Liver (tissue), 9 donors: ENCODE results near the gene MEF2D. TPM values are rescaled to one million over a fixed set of nuclear protein-coding genes. Genes with fewer than 3 reads are reported as not detected.

Experiments used
- DNase-seq: peaks from one replicate; pipeline ENCODE4 v3.0.0-alpha.2; 2017; ENCODE audit warnings: low spot score
- H3K27ac ChIP-seq, 2 donors: one replicate each; pipeline ENCODE4 v1.7.0; 2013; ENCODE audit warnings: inconsistent platforms in 2 of 2, low read length in 2 of 2, control low read depth in 1 of 2, low read depth in 1 of 2, mild to moderate bottlenecking in 1 of 2
- H3K27me3 ChIP-seq, 4 donors: one replicate each; pipeline versions ENCODE4 v1.6.1 to v1.7.0; 2013; ENCODE audit warnings: low read length in 3 of 4, inconsistent platforms in 1 of 4, mild to moderate bottlenecking in 1 of 4, moderate library complexity in 1 of 4; ENCODE audit not compliant: control insufficient read depth in 4 of 4, insufficient read depth in 4 of 4
- H3K36me3 ChIP-seq, 4 donors: one replicate each; pipeline versions ENCODE4 v1.6.1 to v1.7.0; 2013; ENCODE audit warnings: low read length in 3 of 4, mild to moderate bottlenecking in 3 of 4, low read depth in 1 of 4, moderate library complexity in 1 of 4; ENCODE audit not compliant: control insufficient read depth in 4 of 4, insufficient read depth in 3 of 4
- H3K4me1 ChIP-seq, 4 donors: one replicate each; pipeline versions ENCODE4 v1.6.1 to v1.7.0; 2013; ENCODE audit warnings: low read length in 3 of 4, mild to moderate bottlenecking in 3 of 4, moderate library complexity in 1 of 4; ENCODE audit not compliant: control insufficient read depth in 4 of 4, insufficient read depth in 4 of 4
- H3K4me3 ChIP-seq, 3 donors: one replicate each; pipeline versions ENCODE4 v1.6.1 to v1.7.0; 2013; ENCODE audit warnings: low read length in 3 of 3, control low read depth in 1 of 3, low read depth in 1 of 3, mild to moderate bottlenecking in 1 of 3
- H3K9ac ChIP-seq, 2 donors: one replicate each; pipeline ENCODE4 v1.7.0; 2013; ENCODE audit warnings: low read length in 2 of 2, mild to moderate bottlenecking in 2 of 2, moderate library complexity in 2 of 2, control low read depth in 1 of 2, low read depth in 1 of 2
- H3K9me3 ChIP-seq, 4 donors: one replicate each; pipeline versions ENCODE4 v1.6.1 to v1.7.0; 2013; ENCODE audit warnings: low read length in 3 of 4; ENCODE audit not compliant: control insufficient read depth in 4 of 4
- ATF3 ChIP-seq: IDR thresholded peaks from 2 replicates; pipeline ENCODE4 v1.6.1; 2016; ENCODE audit warnings: antibody characterized with exemption
- CTCF ChIP-seq: fragments of 150-350 bp; IDR thresholded peaks from 2 replicates; pipeline ENCODE4 v1.5.1; 2017; ENCODE audit warnings: improper control_type of control experiment, low read depth, low read length; ENCODE audit not compliant: missing input control
- EGR1 ChIP-seq, 2 donors: IDR thresholded peaks; 2 replicates each; pipeline ENCODE4 v1.6.1; 2016 to 2018; ENCODE audit warnings: antibody characterized with exemption in 2 of 2, low read depth in 2 of 2
- FOXA1 ChIP-seq: IDR thresholded peaks from 2 replicates; pipeline ENCODE4 v1.6.1; 2016; ENCODE audit warnings: antibody characterized with exemption
- FOXA2 ChIP-seq: IDR thresholded peaks from 2 replicates; pipeline ENCODE4 v1.6.1; 2016; ENCODE audit warnings: antibody characterized with exemption
- GABPA ChIP-seq, 2 donors: IDR thresholded peaks in 1 of 2; conservative IDR thresholded peaks in 1 of 2; 2 replicates each; pipeline ENCODE4 v1.6.1; 2016; ENCODE audit warnings: antibody characterized with exemption in 2 of 2, mild to moderate bottlenecking in 1 of 2, moderate library complexity in 1 of 2
- HNF4A ChIP-seq, 2 donors: conservative IDR thresholded peaks; 2 replicates each; pipeline ENCODE4 v1.6.1; 2016; ENCODE audit warnings: antibody characterized with exemption in 2 of 2, mild to moderate bottlenecking in 2 of 2
- HNF4G ChIP-seq: IDR thresholded peaks from 2 replicates; pipeline ENCODE4 v1.6.1; 2016; ENCODE audit warnings: antibody characterized with exemption
- JUND ChIP-seq, 2 donors: IDR thresholded peaks; 2 replicates each; pipeline ENCODE4 v1.6.1; 2016; ENCODE audit warnings: antibody characterized with exemption in 2 of 2
- MAX ChIP-seq: IDR thresholded peaks from 2 replicates; pipeline ENCODE4 v1.6.1; 2016; ENCODE audit warnings: antibody characterized with exemption
- NR2F2 ChIP-seq: IDR thresholded peaks from 2 replicates; pipeline ENCODE4 v1.6.1; 2016; ENCODE audit warnings: antibody characterized with exemption
- RAD21 ChIP-seq, 2 donors: IDR thresholded peaks; 2 replicates each; pipeline ENCODE4 v1.6.1; 2016; ENCODE audit warnings: antibody characterized with exemption in 2 of 2, mild to moderate bottlenecking in 2 of 2
- REST ChIP-seq: IDR thresholded peaks from 2 replicates; pipeline ENCODE4 v1.6.1; 2016; ENCODE audit warnings: antibody characterized with exemption, mild to moderate bottlenecking
- RXRA ChIP-seq, 2 donors: IDR thresholded peaks; 2 replicates each; pipeline ENCODE4 v1.6.1; 2017 to 2018; ENCODE audit warnings: antibody characterized with exemption in 2 of 2, mild to moderate bottlenecking in 1 of 2
- SP1 ChIP-seq: IDR thresholded peaks from 2 replicates; pipeline ENCODE4 v1.6.1; 2018; ENCODE audit warnings: antibody characterized with exemption, mild to moderate bottlenecking
- TAF1 ChIP-seq: conservative IDR thresholded peaks from 2 replicates; pipeline ENCODE4 v1.6.1; 2016; ENCODE audit warnings: antibody characterized with exemption, mild to moderate bottlenecking
- YY1 ChIP-seq: IDR thresholded peaks from 2 replicates; pipeline ENCODE4 v1.6.1; 2016; ENCODE audit warnings: antibody characterized with exemption, mild to moderate bottlenecking
- ZBTB33 ChIP-seq: IDR thresholded peaks from 2 replicates; pipeline ENCODE4 v1.6.1; 2016; ENCODE audit warnings: antibody characterized with exemption
- WGBS: extraction: QIAGEN DNeasy Blood & Tissue Kit; methylation state at CpG from one replicate; pipeline ENCODE4 v1.1.7; 2013; 5-methylcytosine and 5-hydroxymethylcytosine counted together
- polyA plus RNA-seq, 2 donors: library from polyadenylated mRNA; stranded (reverse) in 1 of 2; unstranded in 1 of 2; fragments of 200-250 nt in 1 of 2; fragments of >200 nt in 1 of 2; fragmentation: Nextera tagmentation in 1 of 2; extraction: Ambion mirVana in 1 of 2; gene quantifications; one replicate each; pipeline versions ENCODE4 v1.2.1 to v1.2.3, GENCODE V29; 2013 to 2015
- total RNA-seq, 2 donors: library from RNA; depleted of rRNA; stranded (reverse); fragments of >200 nt; gene quantifications; one replicate each; pipeline ENCODE4 v1.2.3, GENCODE V29; 2014
- donor health status: healthy.
- donor health status: healthy.
- donor health status: healthy.
- donor health status: healthy.
- donor health status: healthy.

MEF2D gene
- total and polyA plus RNA-seq, 4 donors: 3.4 to 7.6 (median 5.5) TPM

- TF ChIP-seq ATF3: no peak
- TF ChIP-seq RAD21 (IDR thresholded peaks at IDR 0.05): no peak
- no peak for TF ChIP-seq GABPA (IDR thresholded peaks at IDR 0.05 in 1 of 2, conservative IDR thresholded peaks at IDR 0.05 in 1 of 2)
- no peak overlapping the region for H3K4me3 ChIP-seq
- DNase-seq: no peak
- no peak overlapping the region for H3K27ac ChIP-seq
- H3K27me3 ChIP-seq: no peaks in the 10 kb centered on the region
- H3K9me3 ChIP-seq: no peaks in the 10 kb centered on the region
- 91% methylated on average over 4 of the region's 4 CpGs for WGBS
- no peak overlapping the region for H3K9ac ChIP-seq
- no peaks in the 10 kb centered on the region for H3K36me3 ChIP-seq
- H3K4me1 ChIP-seq: no peaks in the 10 kb centered on the region
Measured at GRCh38 chr1:156532374-156532773, 31.8 kb upstream of the MEF2D start.

GRCh38 chr1:156530006-156530405 lies 29.4 kb upstream of the MEF2D start:
- Histone ChIP-seq H3K9me3 (no peaks in the 10 kb centered on the region), H3K36me3 (no peaks in the 10 kb centered on the region), H3K4me1 (peaks cover 0 to 2% (median 0%) of the 10 kb centered on the region in 4 donors), H3K9ac (no peak overlapping the region), H3K27me3 (no peaks in the 10 kb centered on the region), H3K4me3 (no peak overlapping the region), H3K27ac (no peak overlapping the region)
- WGBS: 99% methylated on average over 18 of the region's 18 CpGs
- TF ChIP-seq NR2F2 (no peak), GABPA (IDR thresholded peaks at IDR 0.05 in 1 of 2, conservative IDR thresholded peaks at IDR 0.05 in 1 of 2) (no peak), RAD21 (IDR thresholded peaks at IDR 0.05) (no peak), HNF4G (no peak), MAX (no peak), ZBTB33 (no peak), REST (no peak), SP1 (no peak), FOXA2 (no peak), TAF1 (no peak), YY1 (no peak), ATF3 (no peak), RXRA (IDR thresholded peaks at IDR 0.05) (no peak), JUND (IDR thresholded peaks at IDR 0.05) (no peak), CTCF (no peak), HNF4A (conservative IDR thresholded peaks at IDR 0.05) (no peak), EGR1 (IDR thresholded peaks at IDR 0.05; ENCODE audit: low read depth in 2 of 2) (no peak), FOXA1 (no peak)
- DNase-seq: no peak
